Upper lobe of right lung (tissue), 1 donor: ENCODE results near the gene PROX2. TPM values are rescaled to one million over a fixed set of nuclear protein-coding genes. Genes with fewer than 3 reads are reported as not detected.

ENCODE experiments used
- ATAC-seq: fragments of 200-7000 bp; cut with Tn5 transposase; one replicate; pipeline ENCODE4 v1.9.1; 2020; ENCODE audit warnings: mild to moderate bottlenecking, moderate library complexity
- DNase-seq: peaks from one replicate; pipeline ENCODE4 v3.0.0-alpha.2; 2020
- H3K27ac ChIP-seq: fragments of 200-600 bp; one replicate; pipeline ENCODE4 v1.8.0; 2022
- H3K27me3 ChIP-seq: fragments of 200-600 bp; one replicate; pipeline ENCODE4 v1.8.0; 2022; ENCODE audit warnings: mild to moderate bottlenecking
- H3K36me3 ChIP-seq: fragments of 200-600 bp; one replicate; pipeline ENCODE4 v1.8.0; 2022
- H3K4me1 ChIP-seq: fragments of 200-600 bp; one replicate; pipeline ENCODE4 v1.8.0; 2022
- H3K4me3 ChIP-seq: fragments of 200-600 bp; one replicate; pipeline ENCODE4 v1.8.0; 2022; ENCODE audit warnings: mild to moderate bottlenecking
- H3K9me3 ChIP-seq: fragments of 200-600 bp; one replicate; pipeline ENCODE4 v1.8.0; 2022
- intact Hi-C: fragments of 100-400 bp; cut with DNase I; formaldehyde crosslinking; loops from one replicate; pipeline ENCODE4 v1.11.0; 2022
- total RNA-seq: library from RNA; stranded (reverse); fragmentation: NEBNext Ultra II Directional; extraction: Animal tissue kit (Norgen Biotek cat#: 25700); gene quantifications from one replicate; pipeline ENCODE4 v1.2.1, GENCODE V29; 2021
- TF ChIP-seq, protein P1 (sequence below): fragments of 200-600 bp; IDR thresholded peaks from one replicate; pipeline ENCODE4 v1.8.0; 2022; ENCODE audit warnings: antibody characterized with exemption
- donor health status: DM: no; HTN: yes; CAD: no; lungs with severe emphysema.

The PROX2 gene
- total RNA-seq, 1 donor from 2014 or later, result not detected

DNA sequence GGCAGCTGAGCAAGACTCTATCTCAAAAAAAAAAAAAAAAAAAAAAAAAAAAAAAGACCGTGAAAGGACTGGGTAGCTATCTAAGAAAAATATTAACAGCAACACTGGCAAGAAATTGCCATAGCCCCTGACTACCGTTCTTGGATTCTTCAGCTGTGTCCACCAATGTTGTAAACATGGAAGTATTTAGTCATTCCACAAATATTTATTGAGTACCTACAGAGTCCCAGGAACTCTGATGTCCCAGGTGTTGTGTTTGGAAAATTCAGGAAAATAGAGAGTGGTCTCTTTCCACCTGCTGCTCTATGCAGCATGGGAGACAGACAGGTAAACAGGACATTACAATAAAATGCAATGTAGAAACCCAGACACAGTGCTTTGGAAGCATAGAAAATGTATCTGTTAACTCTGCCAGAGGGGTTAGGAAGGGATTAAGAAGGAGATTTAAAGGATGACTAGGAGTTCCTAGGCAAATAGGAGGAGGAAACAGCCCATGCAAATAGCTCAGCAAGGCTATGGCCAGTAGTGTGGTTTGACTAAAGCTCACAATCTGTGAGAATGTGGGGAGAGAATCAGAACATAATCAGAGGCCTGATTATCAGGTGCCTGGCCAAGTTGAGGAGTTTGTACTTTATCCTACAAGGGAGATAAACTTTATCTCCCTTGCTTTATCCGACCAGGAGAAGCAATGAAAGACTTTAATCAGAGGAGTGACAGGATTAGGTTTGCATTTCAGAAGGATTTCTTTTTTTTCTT, 3.7 kb upstream of the PROX2 start:
- intact Hi-C loops, result no loop called here
- DNase-seq, result no peak
- TF ChIP-seq, protein P1, sequence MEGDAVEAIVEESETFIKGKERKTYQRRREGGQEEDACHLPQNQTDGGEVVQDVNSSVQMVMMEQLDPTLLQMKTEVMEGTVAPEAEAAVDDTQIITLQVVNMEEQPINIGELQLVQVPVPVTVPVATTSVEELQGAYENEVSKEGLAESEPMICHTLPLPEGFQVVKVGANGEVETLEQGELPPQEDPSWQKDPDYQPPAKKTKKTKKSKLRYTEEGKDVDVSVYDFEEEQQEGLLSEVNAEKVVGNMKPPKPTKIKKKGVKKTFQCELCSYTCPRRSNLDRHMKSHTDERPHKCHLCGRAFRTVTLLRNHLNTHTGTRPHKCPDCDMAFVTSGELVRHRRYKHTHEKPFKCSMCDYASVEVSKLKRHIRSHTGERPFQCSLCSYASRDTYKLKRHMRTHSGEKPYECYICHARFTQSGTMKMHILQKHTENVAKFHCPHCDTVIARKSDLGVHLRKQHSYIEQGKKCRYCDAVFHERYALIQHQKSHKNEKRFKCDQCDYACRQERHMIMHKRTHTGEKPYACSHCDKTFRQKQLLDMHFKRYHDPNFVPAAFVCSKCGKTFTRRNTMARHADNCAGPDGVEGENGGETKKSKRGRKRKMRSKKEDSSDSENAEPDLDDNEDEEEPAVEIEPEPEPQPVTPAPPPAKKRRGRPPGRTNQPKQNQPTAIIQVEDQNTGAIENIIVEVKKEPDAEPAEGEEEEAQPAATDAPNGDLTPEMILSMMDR, result no peak

DNA sequence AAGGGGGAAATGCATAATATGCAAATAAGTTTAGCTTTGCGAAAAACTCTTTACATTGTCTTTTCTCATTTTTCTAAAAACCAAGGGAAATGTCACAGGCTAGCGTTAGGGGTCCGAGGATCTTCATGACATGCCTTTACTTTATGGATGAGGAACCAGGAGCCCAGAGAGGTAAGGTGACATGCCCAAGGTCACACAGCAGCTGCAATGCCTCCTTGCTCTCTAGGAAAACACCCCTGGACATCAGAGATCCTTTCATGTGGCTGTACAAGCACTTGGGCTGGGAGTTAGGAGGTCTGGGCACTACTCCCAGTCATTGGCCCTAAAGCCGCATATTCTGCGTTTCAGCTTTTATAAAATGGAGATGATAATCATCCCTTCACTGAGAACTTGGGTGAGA, 741 bp downstream of the PROX2 start:
- intact Hi-C loops, result no loop called here
- Histone ChIP-seq H3K4me3 (no peak overlapping the region), H3K9me3 (no peaks in the 10 kb centered on the region), H3K27ac (no peak overlapping the region), H3K36me3 (no peaks in the 10 kb centered on the region), H3K27me3 (no peaks in the 10 kb centered on the region), H3K4me1 (no peaks in the 10 kb centered on the region)
- ATAC-seq (no peak), DNase-seq (no peak)
- TF ChIP-seq, protein P1, result no peak

More for the DNA sequence above, 3.7 kb upstream of the PROX2 start:
- Histone ChIP-seq H3K36me3 (no peaks in the 10 kb centered on the region), H3K9me3 (no peaks in the 10 kb centered on the region), H3K27me3 (no peaks in the 10 kb centered on the region), H3K27ac (no peak overlapping the region), H3K4me1 (peaks cover 27% of the 10 kb centered on the region), H3K4me3 (no peak overlapping the region)
- ATAC-seq, result no peak

DNA sequence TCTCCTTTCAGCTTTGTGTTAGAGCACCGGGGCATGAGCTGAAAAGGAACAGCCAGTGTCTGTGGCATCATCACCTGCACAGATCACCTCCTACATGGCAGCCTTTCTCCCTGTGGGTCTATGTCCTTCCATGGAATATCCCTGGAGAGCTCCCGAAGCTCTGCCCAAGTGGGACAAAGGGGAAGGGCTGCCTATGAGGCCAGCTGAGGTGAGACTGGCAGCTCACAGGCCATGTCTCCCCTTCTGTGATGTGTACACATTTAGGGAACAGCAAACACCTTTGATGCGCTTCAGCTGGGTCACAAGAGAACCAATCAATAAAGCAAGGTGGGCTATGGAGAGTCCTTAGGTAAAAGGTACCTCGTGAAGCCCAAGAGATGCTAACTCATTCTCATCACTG, 4.1 kb downstream of the PROX2 start:
- no peaks in the 10 kb centered on the region for H3K27me3 ChIP-seq
- no peak overlapping the region for H3K27ac ChIP-seq
- TF ChIP-seq, protein P1, result no peak
- H3K36me3 ChIP-seq, result no peaks in the 10 kb centered on the region
- no peaks in the 10 kb centered on the region for H3K9me3 ChIP-seq
- ATAC-seq (no peak), DNase-seq (no peak)
- peaks cover 4% of the 10 kb centered on the region for H3K4me1 ChIP-seq
- intact Hi-C loops, result no loop called here
- no peak overlapping the region for H3K4me3 ChIP-seq

DNA sequence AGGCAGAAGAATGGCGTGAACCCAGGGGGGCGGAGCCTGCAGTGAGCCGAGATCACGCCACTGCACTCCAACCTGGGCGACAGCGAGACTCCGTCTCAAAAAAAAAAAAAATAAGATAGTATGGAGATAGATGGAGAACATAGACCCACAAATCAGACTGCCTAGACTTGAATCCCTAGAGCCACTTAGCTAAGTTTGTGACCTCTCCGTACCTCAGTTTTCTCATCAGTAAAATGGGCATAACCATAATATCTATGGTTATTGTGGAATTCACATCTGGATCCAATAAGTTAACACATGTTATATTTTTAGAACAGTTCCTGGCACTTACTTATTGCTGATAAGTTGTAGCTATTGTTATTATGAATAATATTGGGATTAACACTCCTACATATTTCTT, 7.2 kb downstream of the PROX2 start:
- intact Hi-C loops, result no loop called here

DNA sequence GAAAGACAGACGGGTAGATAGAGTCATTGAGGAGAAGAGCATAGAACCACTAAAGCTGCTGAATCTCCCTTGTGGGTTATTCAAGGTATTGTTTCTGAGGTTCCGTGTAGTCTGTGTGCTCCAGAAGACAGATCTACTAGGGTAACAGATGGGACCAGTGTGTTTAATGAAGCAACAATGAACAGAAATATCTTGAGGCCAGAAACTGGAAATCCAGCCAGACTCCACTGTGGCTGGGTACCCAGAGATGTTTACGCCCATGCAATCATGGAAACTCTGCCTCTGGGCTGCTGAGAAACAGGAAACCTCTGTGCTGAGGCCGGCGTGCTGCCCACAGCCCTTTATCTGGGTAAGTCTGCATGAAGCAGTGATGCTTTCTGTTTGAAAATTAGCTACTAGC, 8.3 kb downstream of the PROX2 start:
- DNase-seq, result no peak
- no peaks in the 10 kb centered on the region for H3K36me3 ChIP-seq
- intact Hi-C loops, result no loop called here
- H3K27ac ChIP-seq, result no peak overlapping the region
- H3K9me3 ChIP-seq, result no peaks in the 10 kb centered on the region
- TF ChIP-seq, protein P1, result no peak
- no peaks in the 10 kb centered on the region for H3K27me3 ChIP-seq
- peaks cover 4% of the 10 kb centered on the region for H3K4me1 ChIP-seq
- H3K4me3 ChIP-seq, result no peak overlapping the region
- no peak for ATAC-seq

More for the DNA sequence above, 7.2 kb downstream of the PROX2 start:
- H3K4me1 ChIP-seq, result peaks cover 4% of the 10 kb centered on the region
- H3K27me3 ChIP-seq, result no peaks in the 10 kb centered on the region
- no peaks in the 10 kb centered on the region for H3K9me3 ChIP-seq
- no peaks in the 10 kb centered on the region for H3K36me3 ChIP-seq
- H3K27ac ChIP-seq, result no peak overlapping the region
- DNase-seq (no peak), ATAC-seq (no peak)
- H3K4me3 ChIP-seq, result no peak overlapping the region
- TF ChIP-seq, protein P1, result no peak
